GM10847 (cell line): ENCODE data around the gene ANO2.

Experiments used
- POLR2A ChIP-seq: IDR thresholded peaks from 2 replicates; pipeline ENCODE4 v1.6.1; 2011; ENCODE audit not compliant: insufficient read length; ENCODE audit errors: extremely low read depth

Gene ANO2

GRCh38 chr12:5884285-5884684 lies 60.8 kb downstream of the ANO2 start:
- TF ChIP-seq POLR2A: no peak

GRCh38 chr12:5882511-5883190 lies 62.4 kb downstream of the ANO2 start:
- no peak for TF ChIP-seq POLR2A

- TF ChIP-seq POLR2A: no peak
Observed at GRCh38 chr12:5881666-5882065, 63.4 kb downstream of the ANO2 start.

GRCh38 chr12:5881101-5881606 lies 63.9 kb downstream of the ANO2 start:
- no peak for TF ChIP-seq POLR2A

- no peak for TF ChIP-seq POLR2A
Observed at GRCh38 chr12:5875851-5876250, 69.2 kb downstream of the ANO2 start.

- TF ChIP-seq POLR2A: no peak
Observed at GRCh38 chr12:5874514-5874913, 70.5 kb downstream of the ANO2 start.

- TF ChIP-seq POLR2A: no peak
Observed at GRCh38 chr12:5873281-5873919, 71.7 kb downstream of the ANO2 start.

- TF ChIP-seq POLR2A: no peak
Observed at GRCh38 chr12:5872745-5873144, 72.3 kb downstream of the ANO2 start.

- no peak for TF ChIP-seq POLR2A
Observed at GRCh38 chr12:5871741-5872140, 73.3 kb downstream of the ANO2 start.

- no peak for TF ChIP-seq POLR2A
Observed at GRCh38 chr12:5870183-5870582, 74.9 kb downstream of the ANO2 start.

GRCh38 chr12:5868625-5869295 lies 76.3 kb downstream of the ANO2 start:
- TF ChIP-seq POLR2A: no peak

- no peak for TF ChIP-seq POLR2A
Observed at GRCh38 chr12:5865397-5865796, 79.7 kb downstream of the ANO2 start.

- TF ChIP-seq POLR2A: no peak
Observed at GRCh38 chr12:5864972-5865371, 80.1 kb downstream of the ANO2 start.

GRCh38 chr12:5864301-5864700 lies 80.8 kb downstream of the ANO2 start:
- no peak for TF ChIP-seq POLR2A

GRCh38 chr12:5861416-5861815 lies 83.6 kb downstream of the ANO2 start:
- TF ChIP-seq POLR2A: no peak

GRCh38 chr12:5856692-5857091 lies 88.4 kb downstream of the ANO2 start:
- no peak for TF ChIP-seq POLR2A

GRCh38 chr12:5846950-5847349 lies 98.1 kb downstream of the ANO2 start:
- no peak for TF ChIP-seq POLR2A

GRCh38 chr12:5840944-5841343 lies 104.1 kb downstream of the ANO2 start:
- TF ChIP-seq POLR2A: no peak
